Muscle of leg (tissue), 16 donors: ENCODE results near the gene ODF2. TPM values are rescaled to one million over a fixed set of nuclear protein-coding genes. Genes with fewer than 3 reads are reported as not detected.
"Not testable (repeated sequence)": the region's sequence is repeated elsewhere in the genome, so short reads cannot be mapped to it uniquely, and the experiment has no call there.

Experiments
- DNase-seq: peaks from one replicate; pipeline ENCODE4 v3.0.0; 2013
- H3K27ac ChIP-seq: one replicate; pipeline ENCODE4 v1.5.1; 2013; ENCODE audit warnings: mild to moderate bottlenecking, low read length, control low read depth
- H3K27me3 ChIP-seq: one replicate; pipeline ENCODE4 v1.6.1; 2013; ENCODE audit warnings: low read length; ENCODE audit not compliant: control insufficient read depth, insufficient read depth
- H3K36me3 ChIP-seq: one replicate; pipeline ENCODE4 v1.6.1; 2013; ENCODE audit warnings: low read length; ENCODE audit not compliant: control insufficient read depth, insufficient read depth
- H3K4me1 ChIP-seq: one replicate; pipeline ENCODE4 v1.6.1; 2013; ENCODE audit warnings: low read length; ENCODE audit not compliant: control insufficient read depth, insufficient read depth
- H3K4me3 ChIP-seq: one replicate; pipeline ENCODE4 v1.5.1; 2013; ENCODE audit warnings: low read length, control low read depth
- H3K9me3 ChIP-seq: replicated peaks from 2 replicates; pipeline ENCODE4 v1.6.1; 2013; ENCODE audit warnings: low read depth, low read length; ENCODE audit not compliant: control insufficient read depth
- WGBS: methylation state at CpG from one replicate; pipeline ENCODE4 v1.1.5; 2013; ENCODE audit warnings: missing lambda C conversion rate; ENCODE audit not compliant: insufficient coverage; 5-methylcytosine and 5-hydroxymethylcytosine counted together
- long read RNA-seq, 11 donors: transcript quantifications; one replicate each; lab custom pipeline, GENCODE V29; 2026
- polyA plus RNA-seq, 8 donors: library from polyadenylated mRNA; unstranded; fragments of 120-200 nt; gene quantifications; one replicate each; pipeline versions ENCODE4 v1.2.1 to v1.2.3, GENCODE V29; 2013; ENCODE audit warnings: inconsistent platforms in 1 of 8, low replicate concordance in 1 of 8; ENCODE audit not compliant: insufficient read length in 8 of 8, insufficient read depth in 1 of 8
- total RNA-seq: library from RNA; stranded (reverse); fragments of 120-200 nt; gene quantifications from one replicate; pipeline ENCODE4 v1.2.4, GENCODE V29; 2013

The ODF2 gene
- total RNA-seq (23.5 TPM), polyA plus RNA-seq (10 to 100 TPM; 25.5 to 41.8 (median 27.0) TPM)
- long read RNA-seq, donor 1, result 0 reads
- long read RNA-seq, donor 2, partial matches to known transcripts, result 0 of 1 reads
- long read RNA-seq, donor 2, other reads (novel, unspliced or antisense), result 0 of 1 reads
- long read RNA-seq, donor 3, result 0 reads
- long read RNA-seq, donor 4, transcript ODF2-201 (21 exons, 3,899 nt), result major isoform, 5 of 6 reads
- long read RNA-seq, donor 4, partial matches to known transcripts, result 0 of 6 reads
- long read RNA-seq, donor 4, other reads (novel, unspliced or antisense), result 0 of 6 reads
- long read RNA-seq, donor 5, partial matches to known transcripts, result 0 of 3 reads
- long read RNA-seq, donor 5, other reads (novel, unspliced or antisense), result 0 of 3 reads
- long read RNA-seq, donor 6, partial matches to known transcripts, result 0 of 2 reads
- long read RNA-seq, donor 6, other reads (novel, unspliced or antisense), result 0 of 2 reads
- long read RNA-seq, donor 7, partial matches to known transcripts, result 0 of 3 reads
- long read RNA-seq, donor 7, other reads (novel, unspliced or antisense), result 0 of 3 reads
- long read RNA-seq, donor 8, partial matches to known transcripts, result 0 of 1 reads
- long read RNA-seq, donor 8, other reads (novel, unspliced or antisense), result 0 of 1 reads
- long read RNA-seq, donor 9, result 0 reads
- long read RNA-seq, donor 10, partial matches to known transcripts, result 0 of 5 reads
- long read RNA-seq, donor 10, other reads (novel, unspliced or antisense), result 0 of 5 reads
- long read RNA-seq, donor 11, result 0 reads

GRCh38 chr9:128455849-128456612 is at the start of gene ODF2:
ODF2 (plus strand) TSS chr9:128456006; CDS start chr9:128456092, 86 bp downstream.
- peak within 1 kb of the TSS; percentile 90 for H3K27ac ChIP-seq
- no peaks in the 10 kb centered on the region for H3K27me3 ChIP-seq
- peak; percentile 99 for DNase-seq
- WGBS, result under 1% methylated on average over 82 of the region's 82 CpGs
- peaks cover 12% of the 10 kb centered on the region for H3K4me1 ChIP-seq
- peak within 1 kb of the TSS; percentile 88 for H3K4me3 ChIP-seq
- peaks cover 21% of the 10 kb centered on the region for H3K36me3 ChIP-seq
- no peaks in the 10 kb centered on the region for H3K9me3 ChIP-seq

- DNase-seq, result no peak
- H3K27me3 ChIP-seq, result peaks cover 2% of the 10 kb centered on the region
- H3K36me3 ChIP-seq, result no peaks in the 10 kb centered on the region
- peaks cover 44% of the 10 kb centered on the region for H3K4me1 ChIP-seq
- no peak overlapping the region for H3K4me3 ChIP-seq
- H3K9me3 ChIP-seq, result no peaks in the 10 kb centered on the region
- WGBS, result 58% methylated on average over 7 of the region's 9 CpGs
- H3K27ac ChIP-seq, result peak overlapping the region; percentile 7
Measured at GRCh38 chr9:128406848-128407391, 48.9 kb upstream of the ODF2 start.

- peaks cover 2% of the 10 kb centered on the region for H3K27me3 ChIP-seq
- no peak overlapping the region for H3K4me3 ChIP-seq
- no peak overlapping the region for H3K27ac ChIP-seq
- no peaks in the 10 kb centered on the region for H3K36me3 ChIP-seq
- peaks cover 51% of the 10 kb centered on the region for H3K4me1 ChIP-seq
- 36% methylated on average over 13 of the region's 26 CpGs for WGBS
- DNase-seq, result no peak
- H3K9me3 ChIP-seq, result no peaks in the 10 kb centered on the region
Measured at GRCh38 chr9:128408963-128409431, 46.8 kb upstream of the ODF2 start.

GRCh38 chr9:128409450-128409849 is 46.4 kb upstream of the ODF2 start:
- no peaks in the 10 kb centered on the region for H3K36me3 ChIP-seq
- WGBS, result 47% methylated on average over 4 of the region's 8 CpGs
- peaks cover 2% of the 10 kb centered on the region for H3K27me3 ChIP-seq
- H3K27ac ChIP-seq, result no peak overlapping the region
- peaks cover 51% of the 10 kb centered on the region for H3K4me1 ChIP-seq
- H3K9me3 ChIP-seq, result no peaks in the 10 kb centered on the region
- DNase-seq, result no peak
- no peak overlapping the region for H3K4me3 ChIP-seq

GRCh38 chr9:128409978-128410377 is 45.8 kb upstream of the ODF2 start:
- Histone ChIP-seq H3K27ac (no peak overlapping the region), H3K9me3 (no peaks in the 10 kb centered on the region), H3K27me3 (peaks cover 2% of the 10 kb centered on the region), H3K36me3 (no peaks in the 10 kb centered on the region), H3K4me1 (peaks cover 51% of the 10 kb centered on the region), H3K4me3 (no peak overlapping the region)
- DNase-seq, result peak; percentile 75
- 27% methylated on average over 6 of the region's 6 CpGs for WGBS

- no peak overlapping the region for H3K4me3 ChIP-seq
- peaks cover 8% of the 10 kb centered on the region for H3K27me3 ChIP-seq
- H3K36me3 ChIP-seq, result no peaks in the 10 kb centered on the region
- peak; percentile 87 for DNase-seq
- H3K27ac ChIP-seq, result peak overlapping the region; percentile 65
- no peaks in the 10 kb centered on the region for H3K9me3 ChIP-seq
- H3K4me1 ChIP-seq, result peaks cover 50% of the 10 kb centered on the region
- WGBS, result 29% methylated on average over 10 of the region's 11 CpGs
Measured at GRCh38 chr9:128411364-128412119, 44.3 kb upstream of the ODF2 start.

GRCh38 chr9:128412120-128412790 is 43.6 kb upstream of the ODF2 start:
- H3K4me3 ChIP-seq, result no peak overlapping the region
- peaks cover 43% of the 10 kb centered on the region for H3K4me1 ChIP-seq
- no peaks in the 10 kb centered on the region for H3K36me3 ChIP-seq
- no peaks in the 10 kb centered on the region for H3K9me3 ChIP-seq
- H3K27ac ChIP-seq, result peak overlapping the region; percentile 65
- WGBS, result 6% methylated on average over 11 of the region's 13 CpGs
- DNase-seq, result peak; percentile 77
- H3K27me3 ChIP-seq, result peaks cover 9% of the 10 kb centered on the region

- H3K27ac ChIP-seq, H3K9me3 ChIP-seq, H3K36me3 ChIP-seq, H3K4me3 ChIP-seq, DNase-seq, H3K27me3 ChIP-seq: not testable (repeated sequence)
- 88% methylated on average over 13 of the region's 13 CpGs for WGBS
- peaks cover 32% of the 10 kb centered on the region for H3K4me1 ChIP-seq
Measured at GRCh38 chr9:128413728-128414127, 42.1 kb upstream of the ODF2 start.

- 63% methylated on average over 1 of the region's 3 CpGs for WGBS
- peaks cover 33% of the 10 kb centered on the region for H3K4me1 ChIP-seq
- peaks cover 16% of the 10 kb centered on the region for H3K27me3 ChIP-seq
Measured at GRCh38 chr9:128414461-128414860, 41.3 kb upstream of the ODF2 start.

More at GRCh38 chr9:128414461-128414860, 41.3 kb upstream of the ODF2 start:
- H3K36me3 ChIP-seq, result no peaks in the 10 kb centered on the region
- DNase-seq, result no peak
- H3K9me3 ChIP-seq, result no peaks in the 10 kb centered on the region
- no peak overlapping the region for H3K27ac ChIP-seq
- no peak overlapping the region for H3K4me3 ChIP-seq
